Ishikawa (cell line): Measurements from ENCODE around the gene SCRN2.

Experiments used
- CEBPB ChIP-seq: IDR thresholded peaks from 2 replicates; pipeline ENCODE4 v1.6.1; 2012
- MAX ChIP-seq: IDR thresholded peaks from 2 replicates; pipeline ENCODE4 v1.6.1; 2012
- RAD21 ChIP-seq: IDR thresholded peaks from 2 replicates; pipeline ENCODE4 v1.6.1; 2012; ENCODE audit warnings: low read depth
- TEAD4 ChIP-seq: IDR thresholded peaks from 2 replicates; pipeline ENCODE4 v1.6.1; 2012
- YY1 ChIP-seq: IDR thresholded peaks from 2 replicates; pipeline ENCODE4 v1.6.1; 2012; ENCODE audit warnings: low read depth

GRCh38 chr17:47803201-47803600 lies 37.9 kb downstream of the SCRN2 start:
- TF ChIP-seq CEBPB (no peak), TEAD4 (no peak), YY1 (no peak), RAD21 (no peak), MAX (no peak)
